HEK293T (cell line): ENCODE measurements around the gene GUK1.

Source experiments
- CTCF ChIA-PET: fragments of 350-600 bp; formaldehyde crosslinking; extraction: SDS; loops from one replicate; lab custom pipeline; 2021; ENCODE audit warnings: antibody characterized with exemption, inconsistent platforms; lab: Yijun Ruan, JAX
- POLR2A ChIA-PET: fragments of 350-600 bp; formaldehyde crosslinking; extraction: SDS; loops from one replicate; lab custom pipeline; 2020; ENCODE audit warnings: antibody characterized with exemption, inconsistent platforms; lab: Yijun Ruan, JAX
- DNase-seq: peaks from one replicate; pipeline ENCODE4 v3.0.0; 2012; ENCODE audit warnings: mixed read lengths; ENCODE audit errors: extremely low spot score
- ARNT ChIP-seq: fragments of 450-650 bp; IDR thresholded peaks from 2 replicates; pipeline ENCODE4 v1.6.1; 2017; ENCODE audit warnings: mild to moderate bottlenecking
- BHLHE40 ChIP-seq: fragments of 450-650 bp; IDR thresholded peaks from 2 replicates; pipeline ENCODE4 v1.6.1; 2016; ENCODE audit warnings: mild to moderate bottlenecking, moderate library complexity, borderline replicate concordance
- CTBP1 ChIP-seq: fragments of 450-650 bp; IDR thresholded peaks from 2 replicates; pipeline ENCODE4 v1.6.1; 2016; ENCODE audit warnings: borderline replicate concordance
- ELF4 ChIP-seq: fragments of 450-650 bp; IDR thresholded peaks from 2 replicates; pipeline ENCODE4 v1.6.1; 2017; ENCODE audit warnings: antibody characterized with exemption
- FOXA1 ChIP-seq: fragments of 450-650 bp; IDR thresholded peaks from 2 replicates; pipeline ENCODE4 v1.6.1; 2016; ENCODE audit warnings: mild to moderate bottlenecking
- FOXK2 ChIP-seq: fragments of 450-650 bp; IDR thresholded peaks from 2 replicates; pipeline ENCODE4 v1.6.1; 2016; ENCODE audit warnings: mild to moderate bottlenecking
- FOXM1 ChIP-seq: fragments of 450-650 bp; IDR thresholded peaks from 2 replicates; pipeline ENCODE4 v1.6.1; 2017; ENCODE audit warnings: mild to moderate bottlenecking, borderline replicate concordance
- HDGF ChIP-seq: fragments of 450-650 bp; IDR thresholded peaks from 2 replicates; pipeline ENCODE4 v1.6.1; 2017; ENCODE audit warnings: antibody characterized with exemption, borderline replicate concordance
- L3MBTL2 ChIP-seq: fragments of 450-650 bp; conservative IDR thresholded peaks from 2 replicates; pipeline ENCODE4 v1.6.1; 2016; ENCODE audit warnings: mild to moderate bottlenecking
- LEF1 ChIP-seq: fragments of 450-650 bp; IDR thresholded peaks from 2 replicates; pipeline ENCODE4 v1.6.1; 2017; ENCODE audit warnings: mild to moderate bottlenecking, borderline replicate concordance
- NFRKB ChIP-seq: fragments of 450-650 bp; IDR thresholded peaks from 2 replicates; pipeline ENCODE4 v1.6.1; 2016; ENCODE audit warnings: mild to moderate bottlenecking, moderate library complexity
- SP1 ChIP-seq: fragments of 450-650 bp; IDR thresholded peaks from 2 replicates; pipeline ENCODE4 v1.6.1; 2017
- SUZ12 ChIP-seq: fragments of 450-650 bp; IDR thresholded peaks from 2 replicates; pipeline ENCODE4 v1.6.1; 2016; ENCODE audit warnings: mild to moderate bottlenecking
- TARDBP ChIP-seq: fragments of 450-650 bp; IDR thresholded peaks from 2 replicates; pipeline ENCODE4 v1.6.1; 2016
- ZNF384 ChIP-seq: fragments of 450-650 bp; IDR thresholded peaks from 2 replicates; pipeline ENCODE4 v1.6.1; 2016

GUK1 gene

GRCh38 chr1:228140724-228141225, 696 bp downstream of the GUK1 start:
- no peak for DNase-seq
- ChIA-PET CTCF (interaction anchor here (1.0 kb wide), 1 partner anchor 13 kb away, joined by 5 read pairs; no protein-coding TSS in a partner anchor), POLR2A (interaction anchor here (0.6 to 2.8 kb wide), 14 partner anchors 8 to 406 kb away, joined by 3 to 8 read pairs (median 4); partner anchors contain the start of genes JMJD4 and SNAP47)
- TF ChIP-seq BHLHE40, result no peak

GRCh38 chr1:228141226-228142044, 1.4 kb downstream of the GUK1 start:
- ChIA-PET POLR2A (interaction anchor here (1.0 to 2.8 kb wide), 3 partner anchors 23 to 406 kb away, joined by 3 to 8 read pairs (median 3); partner anchors contain the start of genes JMJD4 and SNAP47), CTCF (interaction anchor here (1.9 kb wide), 1 partner anchor 11 kb away, joined by 5 read pairs; no protein-coding TSS in a partner anchor)
- no peak for DNase-seq
- TF ChIP-seq NFRKB (no peak), FOXM1 (no peak), TARDBP (no peak), ELF4 (no peak), BHLHE40 (no peak), FOXK2 (no peak)

- POLR2A ChIA-PET, result interaction anchor here (0.6 kb wide), 1 partner anchor 9 kb away, joined by 3 read pairs; no protein-coding TSS in a partner anchor
- CTCF ChIA-PET, result interaction anchor here (1.9 kb wide), 1 partner anchor 11 kb away, joined by 5 read pairs; no protein-coding TSS in a partner anchor
- no peak for TF ChIP-seq FOXA1
- no peak for TF ChIP-seq TARDBP
- DNase-seq, result no peak
These were observed 2.1 kb downstream of the GUK1 start for GRCh38 chr1:228142155-228142691.

- ChIA-PET CTCF (interaction anchor here (1.9 kb wide), 1 partner anchor 12 kb away, joined by 5 read pairs; no protein-coding TSS in a partner anchor), POLR2A (interaction anchor here (0.6 to 2.2 kb wide), 2 partner anchors 8 to 23 kb away, joined by 3 to 20 read pairs; partner anchors contain the start of gene IBA57)
- TF ChIP-seq FOXM1 (no peak), ARNT (no peak), SP1 (no peak), FOXK2 (no peak), TARDBP (no peak), HDGF (no peak), L3MBTL2 (no peak), CTBP1 (no peak), FOXA1 (no peak), LEF1 (no peak), ELF4 (no peak), SUZ12 (no peak), BHLHE40 (no peak)
- DNase-seq, result no peak
These were observed 2.6 kb downstream of the GUK1 start for GRCh38 chr1:228142701-228143136.

- ChIA-PET CTCF (interaction anchor here (1.9 kb wide), 1 partner anchor 13 kb away, joined by 5 read pairs; no protein-coding TSS in a partner anchor), POLR2A (interaction anchor here (2.2 kb wide), 1 partner anchor 22 kb away, joined by 20 read pairs; the partner anchor contains the start of gene IBA57)
- DNase-seq, result no peak
- TF ChIP-seq TARDBP (no peak), ELF4 (no peak), CTBP1 (no peak), NFRKB (no peak), FOXK2 (no peak), FOXA1 (no peak), SUZ12 (no peak), L3MBTL2 (no peak), FOXM1 (no peak), ZNF384 (no peak), HDGF (no peak), BHLHE40 (no peak), LEF1 (no peak)
These were observed 3.6 kb downstream of the GUK1 start for GRCh38 chr1:228143480-228144192.

- POLR2A ChIA-PET, result interaction anchor here (2.2 kb wide), 1 partner anchor 21 kb away, joined by 20 read pairs; the partner anchor contains the start of gene IBA57
These were observed 4.3 kb downstream of the GUK1 start for GRCh38 chr1:228144193-228144992.

More at GRCh38 chr1:228144193-228144992, 4.3 kb downstream of the GUK1 start:
- no peak for DNase-seq
- CTCF ChIA-PET, result interaction anchor here (0.6 kb wide), 1 partner anchor 141 kb away, joined by 3 read pairs; no protein-coding TSS in a partner anchor
- no peak for TF ChIP-seq SP1
- no peak for TF ChIP-seq LEF1
- no peak for TF ChIP-seq HDGF
- no peak for TF ChIP-seq SUZ12
- TF ChIP-seq CTBP1, result no peak
- no peak for TF ChIP-seq FOXA1
- TF ChIP-seq TARDBP, result no peak
- no peak for TF ChIP-seq NFRKB
- TF ChIP-seq BHLHE40, result no peak
- TF ChIP-seq ARNT, result no peak
- no peak for TF ChIP-seq FOXM1
- TF ChIP-seq ELF4, result no peak
- TF ChIP-seq FOXK2, result no peak
- no peak for TF ChIP-seq L3MBTL2
